ENCODE data around the gene OR10A6. TPM values are rescaled to one million over a fixed set of nuclear protein-coding genes. Genes with fewer than 3 reads are reported as not detected.
A peak's percentile ranks its signal among the peaks of the same experiment; 100 is the strongest.

Gene OR10A6
- not detected in 2 replicates for total RNA-seq

- no peak for DNase-seq (ENCODE audit: extremely low read depth, low read depth, low spot score)
Observed at GRCh38 chr11:7931168-7931567, at the start of gene OR10A6. OR10A6 (minus strand) TSS chr11:7931268; CDS start chr11:7928662, 2,606 bp downstream.

DNA sequence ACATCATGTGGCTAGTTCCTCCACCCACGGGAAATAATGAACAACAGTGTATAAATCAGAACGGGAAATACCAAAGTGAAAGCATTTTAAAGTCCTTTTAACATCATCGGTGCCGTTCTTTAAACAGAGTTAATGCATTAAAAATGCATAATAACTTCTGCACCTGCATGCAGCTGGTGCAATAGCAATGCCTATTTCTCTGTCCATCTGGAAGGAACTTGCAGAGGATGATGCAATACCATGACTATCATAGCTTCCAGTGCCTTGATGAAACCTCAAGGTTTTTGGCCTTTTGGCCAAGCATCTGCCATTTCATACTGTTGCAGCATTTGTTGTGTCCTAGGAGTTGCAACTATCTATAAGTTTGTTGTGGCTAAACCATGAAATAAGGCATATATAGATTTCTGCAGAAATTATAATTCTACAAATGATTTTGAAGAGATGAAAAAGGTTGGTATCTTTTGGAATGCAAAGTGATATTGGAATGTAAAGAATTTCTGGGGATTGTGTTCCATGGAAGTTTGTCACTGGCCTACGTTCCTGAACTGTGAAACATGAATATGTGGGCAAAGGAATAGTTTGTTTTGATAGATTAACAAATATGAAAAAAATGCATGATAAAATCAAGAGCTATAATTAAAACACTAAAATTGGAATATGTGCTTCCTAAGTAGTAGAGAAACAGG is 46.3 kb upstream of the OR10A6 start:
- peak; percentile 75 for DNase-seq (ENCODE audit: extremely low read depth, low read depth, low spot score)

DNA sequence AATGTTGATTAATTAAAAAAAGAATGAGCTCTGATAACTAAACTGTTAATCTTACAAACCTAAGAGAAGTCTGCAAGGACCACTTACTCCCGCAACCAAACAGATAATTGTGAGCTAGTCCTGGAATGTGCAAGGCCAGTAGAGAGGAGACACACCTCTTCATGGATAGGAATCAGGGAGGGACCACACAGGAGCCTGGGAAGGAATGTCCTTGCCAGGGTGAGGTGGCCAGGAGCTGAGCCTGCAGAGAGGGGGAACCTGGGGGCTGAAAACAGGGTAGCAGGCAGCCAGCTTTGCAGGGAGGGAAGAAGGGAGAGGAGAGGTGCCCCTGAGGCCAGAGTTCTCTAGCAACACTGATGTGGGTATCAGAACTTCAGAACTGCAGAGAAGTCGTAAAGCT is 43.6 kb upstream of the OR10A6 start:
- DNase-seq (ENCODE audit: extremely low read depth, low read depth, low spot score) = no peak

GRCh38 chr11:7973011-7973410 is 41.9 kb upstream of the OR10A6 start:
- DNase-seq (ENCODE audit: extremely low read depth, low read depth, low spot score) = no peak

GRCh38 chr11:7971846-7972245 is 40.8 kb upstream of the OR10A6 start:
- no peak for DNase-seq (ENCODE audit: extremely low read depth, low read depth, low spot score)

- no peak for DNase-seq (ENCODE audit: extremely low read depth, low read depth, low spot score)
Observed at GRCh38 chr11:7969756-7970646, 38.9 kb upstream of the OR10A6 start.

DNA sequence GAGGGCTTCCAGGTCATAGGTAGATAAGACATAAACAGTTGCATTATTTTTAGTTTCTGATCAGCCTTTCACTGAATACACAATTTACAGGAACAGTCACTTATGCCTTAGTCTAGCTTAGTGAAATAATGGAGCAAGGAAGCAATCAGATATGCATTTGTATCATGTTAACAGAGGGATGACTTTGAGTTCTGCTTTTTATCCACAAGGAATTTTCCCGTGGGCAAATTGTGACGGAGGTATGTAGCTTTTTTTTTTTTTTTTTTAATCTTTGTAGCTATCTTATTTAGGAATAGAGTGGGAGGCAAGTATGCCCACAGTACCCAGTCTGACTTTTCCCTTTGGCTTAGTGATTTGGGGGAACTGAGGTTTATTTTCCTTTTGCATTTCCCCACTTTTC is 37.6 kb upstream of the OR10A6 start:
- no peak for DNase-seq (ENCODE audit: extremely low read depth, low read depth, low spot score)

DNA sequence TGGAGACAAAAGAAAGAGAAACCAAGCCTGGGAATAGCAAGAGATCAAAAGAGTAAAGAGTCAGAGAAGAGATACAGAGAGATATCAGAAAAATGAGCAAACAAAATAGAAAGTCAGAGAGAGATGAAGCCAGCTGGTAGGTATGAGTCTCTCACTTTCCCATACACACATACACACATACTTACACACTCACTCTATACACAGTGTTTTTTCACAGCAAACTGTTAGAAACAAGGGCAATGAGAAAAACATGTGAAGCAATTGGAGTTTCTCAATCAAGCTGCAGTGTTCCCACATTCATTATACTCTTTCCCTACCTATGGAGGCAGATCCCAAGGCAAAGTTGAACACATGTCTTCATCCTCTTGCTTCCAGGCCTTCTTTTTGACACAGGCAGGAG is 36.8 kb upstream of the OR10A6 start:
- no peak for DNase-seq (ENCODE audit: extremely low read depth, low read depth, low spot score)

DNA sequence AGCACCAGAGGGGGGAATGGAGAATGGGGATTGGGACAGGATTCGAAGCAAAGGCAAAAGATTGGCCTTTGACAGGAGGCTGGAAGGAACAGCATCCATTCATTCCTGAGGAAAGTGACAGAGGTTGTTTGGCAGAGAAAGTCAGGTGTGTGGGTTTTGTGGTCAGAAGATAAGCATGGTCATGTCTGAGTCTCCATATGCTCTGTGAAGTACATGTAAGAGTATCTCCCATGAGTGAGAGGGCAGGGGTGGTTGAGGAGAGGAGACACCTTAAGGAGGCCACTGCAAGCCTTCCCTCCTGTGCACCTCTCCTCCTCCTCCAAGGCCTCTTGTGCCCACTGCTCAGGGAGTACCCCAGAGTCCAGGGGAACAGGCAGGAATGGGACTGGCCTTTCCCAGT is 36.0 kb upstream of the OR10A6 start:
- no peak for DNase-seq (ENCODE audit: extremely low read depth, low read depth, low spot score)

DNA sequence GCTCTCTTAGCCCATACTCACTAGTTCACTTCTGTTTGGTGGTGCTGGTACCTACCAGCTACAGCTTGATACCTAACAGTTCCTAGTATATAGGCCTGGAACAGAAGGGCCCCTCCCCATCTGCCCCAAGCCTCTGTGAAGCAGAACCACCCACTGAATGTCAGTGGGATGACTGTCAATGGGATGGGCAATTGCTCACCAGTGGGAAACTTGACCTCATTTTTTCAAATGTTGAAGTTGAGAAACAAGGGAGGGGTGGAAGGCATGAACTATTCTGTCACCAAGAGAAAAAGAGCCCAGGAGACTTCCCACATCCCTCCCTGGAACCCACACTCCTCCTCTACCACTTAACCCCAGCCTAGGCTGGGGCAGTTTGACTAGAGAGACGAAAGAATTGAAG is 34.3 kb upstream of the OR10A6 start, which contains the start of gene NLRP10:
NLRP10 (minus strand) TSS at position 62 of the 400 bp plus-strand sequence. CDS start 1,952 bp downstream, outside the sequence.
- DNase-seq (ENCODE audit: extremely low read depth, low read depth, low spot score) = no peak

DNA sequence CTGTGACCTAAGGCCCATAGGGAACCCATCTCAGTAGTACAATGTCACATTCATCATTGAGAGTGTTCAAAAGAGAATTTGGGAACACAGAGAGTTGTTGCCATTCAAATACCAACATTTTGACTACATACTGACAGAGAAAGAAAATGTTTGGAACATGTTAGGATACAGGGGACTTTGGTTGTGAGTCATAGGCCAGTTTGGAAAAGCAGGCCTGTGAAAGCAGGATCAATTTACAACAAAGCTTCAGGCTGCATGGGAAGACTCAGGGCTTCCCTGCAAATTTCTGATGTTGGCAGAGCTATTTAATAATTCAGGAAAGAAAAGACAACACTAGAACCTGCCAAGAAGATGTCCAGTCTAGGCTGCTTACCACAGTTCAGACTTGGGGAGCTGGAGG is 33.8 kb upstream of the OR10A6 start:
- no peak for DNase-seq (ENCODE audit: extremely low read depth, low read depth, low spot score)

GRCh38 chr11:7964261-7964660 is 33.2 kb upstream of the OR10A6 start:
- DNase-seq (ENCODE audit: extremely low read depth, low read depth, low spot score) = no peak

- DNase-seq (ENCODE audit: extremely low read depth, low read depth, low spot score) = no peak
Observed at GRCh38 chr11:7955191-7955590, 24.1 kb upstream of the OR10A6 start.

GRCh38 chr11:7949934-7950333 is 18.9 kb upstream of the OR10A6 start:
- no peak for DNase-seq (ENCODE audit: extremely low read depth, low read depth, low spot score)

DNA sequence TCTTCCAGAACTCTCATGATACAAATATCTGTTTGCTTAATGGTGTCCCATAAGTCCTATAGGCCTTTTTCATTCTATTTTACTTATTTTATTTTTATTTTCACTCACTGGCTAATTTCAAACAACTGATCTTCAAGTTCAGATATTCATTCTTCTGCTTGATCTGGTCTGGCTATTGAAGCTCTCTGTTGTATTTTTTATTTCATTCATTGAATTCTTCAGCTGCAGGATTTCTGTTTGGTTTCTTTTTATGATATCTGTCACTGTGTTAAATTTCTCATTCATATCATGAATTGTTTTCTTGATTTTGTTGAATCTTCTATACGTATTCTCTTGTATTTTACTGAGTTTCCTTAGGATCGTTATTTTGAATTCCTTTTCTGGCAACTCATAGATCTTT is 13.1 kb upstream of the OR10A6 start:
- DNase-seq (ENCODE audit: extremely low read depth, low read depth, low spot score) = no peak

- DNase-seq (ENCODE audit: extremely low read depth, low read depth, low spot score) = no peak
Observed at GRCh38 chr11:7941608-7942007, 10.5 kb upstream of the OR10A6 start, which contains the start of gene OR10A3. OR10A3 (minus strand) TSS chr11:7941708; CDS start chr11:7939520, 2,188 bp downstream.

DNA sequence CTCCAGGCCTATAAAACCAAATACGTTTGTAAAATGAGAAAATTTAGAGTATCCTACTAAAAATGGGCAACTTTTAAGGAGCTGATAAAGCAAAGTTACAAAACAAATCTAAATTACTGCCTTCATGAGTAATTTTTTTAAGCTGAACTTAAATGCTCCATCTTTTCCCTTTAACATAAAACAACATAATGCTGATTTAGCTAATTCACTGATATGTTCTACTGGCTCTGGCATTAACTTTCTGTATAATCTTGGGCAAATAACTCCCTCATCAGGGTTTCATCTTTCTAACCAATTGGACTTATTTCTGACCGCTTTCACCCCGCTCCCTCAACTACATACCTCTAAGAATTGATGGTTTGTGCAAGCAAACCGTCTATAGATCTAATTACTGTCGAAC is 10.1 kb upstream of the OR10A6 start:
- DNase-seq (ENCODE audit: extremely low read depth, low read depth, low spot score) = no peak

DNA sequence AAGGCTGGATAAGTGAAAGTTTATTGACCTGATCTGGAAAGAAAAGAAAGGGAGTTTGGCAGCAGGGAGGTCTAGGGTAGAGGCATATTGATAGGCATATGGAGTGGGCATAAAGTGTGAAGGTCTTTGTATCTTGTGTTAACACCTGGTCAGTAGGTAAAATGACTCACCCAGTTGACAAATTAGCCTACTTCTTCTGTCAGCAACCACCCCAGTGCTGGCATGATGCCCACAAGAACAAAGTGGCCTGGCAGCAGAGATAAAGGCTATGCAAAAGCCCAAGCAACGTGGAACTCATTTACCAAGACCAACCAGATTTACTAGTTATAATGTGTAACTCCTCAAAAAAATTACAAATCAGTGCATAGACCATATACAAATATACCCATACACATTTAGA is 5.5 kb upstream of the OR10A6 start:
- DNase-seq (ENCODE audit: extremely low read depth, low read depth, low spot score) = no peak

DNA sequence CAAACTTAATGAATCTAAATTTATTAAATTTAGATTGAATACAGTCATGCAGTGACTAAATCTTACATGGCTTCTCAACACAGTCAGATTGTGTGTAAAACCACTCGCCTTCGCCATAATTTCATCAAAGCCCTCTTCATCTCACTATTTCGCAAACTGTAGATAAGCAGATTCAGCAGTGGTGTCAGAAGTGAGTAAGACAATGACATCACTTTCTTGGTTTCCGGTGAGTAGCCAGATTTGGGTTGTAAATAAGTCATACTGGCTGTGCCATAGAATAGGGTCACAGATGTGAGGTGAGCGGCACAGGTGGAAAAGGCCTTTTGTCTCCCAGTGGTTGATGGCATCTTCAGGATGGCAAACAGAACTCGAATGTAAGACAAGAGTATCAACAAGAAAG is 3.4 kb downstream of the OR10A6 start:
- DNase-seq (ENCODE audit: extremely low read depth, low read depth, low spot score) = no peak

GRCh38 chr11:7924536-7924935 is 6.5 kb downstream of the OR10A6 start:
- no peak for DNase-seq (ENCODE audit: extremely low read depth, low read depth, low spot score)

DNA sequence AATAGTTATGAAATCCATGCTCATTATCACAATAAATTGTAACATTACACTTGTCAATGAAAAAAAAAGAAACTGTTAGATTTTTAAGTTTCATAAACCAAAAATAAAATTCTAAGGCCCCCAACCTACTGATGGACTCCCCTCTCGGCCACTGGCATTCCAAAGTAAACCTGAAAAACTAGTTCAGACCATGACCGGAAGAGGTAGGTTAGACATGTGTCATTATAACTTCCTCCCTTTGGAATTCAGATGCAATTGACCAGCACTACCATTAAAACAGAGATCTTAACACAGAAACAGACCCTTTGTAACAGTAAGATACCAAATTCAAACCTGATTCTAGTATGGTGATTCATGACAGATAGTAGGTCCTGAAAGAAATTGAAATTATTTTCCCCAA is 12.9 kb downstream of the OR10A6 start:
- DNase-seq (ENCODE audit: extremely low read depth, low read depth, low spot score) = no peak

DNA sequence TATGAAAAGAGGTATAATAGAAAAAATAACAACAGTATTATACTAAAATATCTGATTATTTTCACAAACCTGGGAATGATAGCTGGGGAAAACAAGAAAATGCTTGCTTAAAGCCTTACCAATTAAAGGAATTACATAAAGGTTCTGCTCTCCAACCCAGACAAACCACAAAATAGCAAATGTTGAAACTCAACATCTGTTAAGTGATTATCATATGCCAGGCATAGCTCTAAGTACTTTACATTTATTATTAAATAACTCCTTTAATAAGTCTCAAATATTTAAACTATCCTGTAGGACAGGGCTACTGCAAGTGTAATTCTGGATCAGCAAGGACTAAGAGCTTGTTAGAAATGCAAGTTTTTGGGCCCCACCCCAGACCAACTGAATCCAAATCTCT is 20.1 kb downstream of the OR10A6 start:
- DNase-seq (ENCODE audit: extremely low read depth, low read depth, low spot score) = no peak
